WTC11 (cell line): ENCODE data around the gene SEMA3F. TPM values are rescaled to one million over a fixed set of nuclear protein-coding genes. Genes with fewer than 3 reads are reported as not detected.

ENCODE experiments used
- ATAC-seq: fragments of 200-7000 bp; cut with Tn5 transposase; 2 replicates; pipeline ENCODE4 v1.10.0; 2021; ENCODE audit warnings: mild to moderate bottlenecking, moderate library complexity
- CTCF ChIA-PET: fragments of 300-600 bp; sonication (Branson Sonifier 250); formaldehyde crosslinking; loops from one replicate; lab custom pipeline; 2021; ENCODE audit warnings: antibody characterized with exemption; lab: Charles Lee
- POLR2A ChIA-PET: fragments of 350-600 bp; sonication (Branson Sonifier 250); formaldehyde crosslinking; loops from one replicate; lab custom pipeline; 2021; ENCODE audit warnings: antibody characterized with exemption; lab: Charles Lee
- DNase-seq: peaks from one replicate; pipeline ENCODE4 v3.0.0; 2021; ENCODE audit warnings: low spot score
- H3K27ac Mint-ChIP-seq: 2 replicates; pipeline ENCODE4 v1.8.0; 2021; ENCODE audit warnings: mixed read lengths
- H3K27me3 Mint-ChIP-seq: 2 replicates; pipeline ENCODE4 v1.8.0; 2021; ENCODE audit warnings: low read depth, mild to moderate bottlenecking, moderate library complexity, mixed read lengths
- H3K36me3 Mint-ChIP-seq: 2 replicates; pipeline ENCODE4 v1.8.0; 2021; ENCODE audit warnings: mixed read lengths
- H3K4me1 Mint-ChIP-seq: 2 replicates; pipeline ENCODE4 v1.8.0; 2022; ENCODE audit warnings: mixed read lengths
- H3K4me3 Mint-ChIP-seq: 2 replicates; pipeline ENCODE4 v1.8.0; 2021; ENCODE audit warnings: mild to moderate bottlenecking, moderate library complexity, mixed read lengths
- H3K9me3 Mint-ChIP-seq: 2 replicates; pipeline ENCODE4 v1.8.0; 2021; ENCODE audit warnings: mixed read lengths
- FOXK1 ChIP-seq: sonication (generic); formaldehyde crosslinking; IDR thresholded peaks from 2 replicates; pipeline ENCODE4 v1.8.0; 2022; ENCODE audit warnings: mild to moderate bottlenecking, moderate library complexity, missing genetic modification reagents
- FOXP4 ChIP-seq: sonication (generic); formaldehyde crosslinking; IDR thresholded peaks from 2 replicates; pipeline ENCODE4 v1.8.0; 2022; ENCODE audit warnings: mild to moderate bottlenecking, missing genetic modification reagents
- GTF2I ChIP-seq: fragments of 250-450 bp; sonication (Bioruptor Pico); conservative IDR thresholded peaks from 2 replicates; pipeline ENCODE4 v1.4.0; 2021; ENCODE audit warnings: mild to moderate bottlenecking
- IRF2 ChIP-seq: sonication (generic); formaldehyde crosslinking; IDR thresholded peaks from 2 replicates; pipeline ENCODE4 v1.8.0; 2022; ENCODE audit warnings: low read depth, missing genetic modification reagents, borderline replicate concordance
- NFYB ChIP-seq: sonication (generic); formaldehyde crosslinking; conservative IDR thresholded peaks from 2 replicates; pipeline ENCODE4 v1.8.0; 2022; ENCODE audit warnings: low read depth, missing genetic modification reagents
- NR1H2 ChIP-seq: sonication (generic); formaldehyde crosslinking; IDR thresholded peaks from 2 replicates; pipeline ENCODE4 v1.9.0; 2021; ENCODE audit warnings: mild to moderate bottlenecking, moderate library complexity, missing genetic modification reagents
- NR2C2 ChIP-seq: sonication (generic); formaldehyde crosslinking; IDR thresholded peaks from 2 replicates; pipeline ENCODE4 v1.8.0; 2022; ENCODE audit warnings: mild to moderate bottlenecking, missing genetic modification reagents
- OVOL2 ChIP-seq: fragments of 250-450 bp; sonication (Bioruptor Pico); IDR thresholded peaks from 2 replicates; pipeline ENCODE4 v1.9.0; 2021; ENCODE audit warnings: mild to moderate bottlenecking, borderline replicate concordance
- PRRX2 ChIP-seq: fragments of 250-450 bp; sonication (Bioruptor Pico); IDR thresholded peaks from 2 replicates; pipeline ENCODE4 v1.8.0; 2021; ENCODE audit warnings: mild to moderate bottlenecking
- RELA ChIP-seq: sonication (generic); formaldehyde crosslinking; IDR thresholded peaks from 2 replicates; pipeline ENCODE4 v1.8.1; 2022; ENCODE audit warnings: missing genetic modification reagents, mild to moderate bottlenecking, borderline replicate concordance
- RORB ChIP-seq: fragments of 250-450 bp; sonication (Bioruptor Pico); IDR thresholded peaks from 2 replicates; pipeline ENCODE4 v1.9.0; 2021; ENCODE audit warnings: mild to moderate bottlenecking
- TP53 ChIP-seq: sonication (generic); formaldehyde crosslinking; IDR thresholded peaks from 2 replicates; pipeline ENCODE4 v1.8.1; 2023; ENCODE audit warnings: mild to moderate bottlenecking, missing genetic modification reagents
- ZBTB43 ChIP-seq: sonication (generic); formaldehyde crosslinking; IDR thresholded peaks from 2 replicates; pipeline ENCODE4 v1.8.1; 2023; ENCODE audit warnings: mild to moderate bottlenecking, missing genetic modification reagents
- ZNF423 ChIP-seq: fragments of 250-450 bp; sonication (Bioruptor Pico); IDR thresholded peaks from 2 replicates; pipeline ENCODE4 v2.1.2; 2022; ENCODE audit warnings: mild to moderate bottlenecking, moderate library complexity
- ZNF671 ChIP-seq: fragments of 250-450 bp; sonication (Bioruptor Pico); IDR thresholded peaks from 2 replicates; pipeline ENCODE4 v1.8.0; 2021; ENCODE audit warnings: mild to moderate bottlenecking
- ZSCAN18 ChIP-seq: fragments of 250-450 bp; sonication (Bioruptor Pico); IDR thresholded peaks from 2 replicates; pipeline ENCODE4 v2.1.2; 2022; ENCODE audit warnings: mild to moderate bottlenecking, moderate library complexity
- total RNA-seq: library from RNA; stranded (reverse); gene quantifications from 3 replicates; pipeline ENCODE4 v1.2.3, GENCODE V29; 2021
- TF ChIP-seq, protein P1 (sequence below): fragments of 250-450 bp; sonication (Bioruptor Pico); IDR thresholded peaks from 2 replicates; pipeline ENCODE4 v1.9.0; 2021; ENCODE audit warnings: mild to moderate bottlenecking, borderline replicate concordance
- TF ChIP-seq, protein P2 (sequence below): sonication (generic); formaldehyde crosslinking; IDR thresholded peaks from 2 replicates; pipeline ENCODE4 v1.8.0; 2022; ENCODE audit warnings: mild to moderate bottlenecking, missing genetic modification reagents

Gene SEMA3F
- total RNA-seq, 1 experiment from 2014 or later = 49.0 TPM

GRCh38 chr3:50163572-50164455 lies 8.7 kb downstream of the SEMA3F start:
- peaks cover 55% of the 10 kb centered on the region for H3K4me1 Mint-ChIP-seq
- no peaks in the 10 kb centered on the region for H3K9me3 Mint-ChIP-seq
- no peak for ATAC-seq
- H3K4me3 Mint-ChIP-seq = no peak overlapping the region
- peaks cover 22% of the 10 kb centered on the region for H3K36me3 Mint-ChIP-seq
- POLR2A ChIA-PET = interaction anchor here (1.0 kb wide), 2 partner anchors 25 to 43 kb away, joined by 4 to 6 read pairs; no protein-coding TSS in a partner anchor
- DNase-seq = no peak
- TF ChIP-seq RORB (no peak), IRF2 (CRISPR knock-in tag) (no peak)
- H3K27ac Mint-ChIP-seq = no peak overlapping the region; the same call in 1 of the 2 replicates
- H3K27me3 Mint-ChIP-seq = no peaks in the 10 kb centered on the region
- CTCF ChIA-PET = interaction anchor here (0.9 to 2.6 kb wide), 6 partner anchors 25 to 101 kb away, joined by 4 to 9 read pairs (median 4); no protein-coding TSS in a partner anchor

DNA sequence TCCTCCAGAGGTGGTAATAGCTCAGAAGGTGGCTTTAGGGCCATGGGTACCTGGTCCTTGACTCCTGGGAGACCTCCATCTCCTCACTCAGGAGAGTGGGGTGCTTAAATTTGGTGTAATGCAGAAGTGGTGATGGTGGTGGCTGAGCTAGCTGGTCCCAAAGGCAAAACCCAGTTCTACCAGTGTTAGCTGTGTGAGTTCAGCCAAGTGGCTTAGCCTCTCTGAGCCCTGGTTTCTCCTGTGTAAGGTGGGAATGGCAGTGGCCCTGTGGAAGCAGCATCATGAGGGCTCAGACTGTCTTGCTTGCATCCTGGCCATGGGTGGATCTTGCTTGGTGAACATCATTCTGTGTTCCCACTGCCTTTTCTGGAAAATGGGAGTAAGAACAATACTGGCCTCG lies 9.4 kb downstream of the SEMA3F start:
- Mint-ChIP-seq H3K27ac (peak overlapping the region; percentile 71), H3K9me3 (no peaks in the 10 kb centered on the region), H3K4me1 (peaks cover 50% of the 10 kb centered on the region), H3K27me3 (no peaks in the 10 kb centered on the region), H3K36me3 (peaks cover 22% of the 10 kb centered on the region), H3K4me3 (no peak overlapping the region)
- DNase-seq (no peak), ATAC-seq (no peak)
- CTCF ChIA-PET = interaction anchor here (0.9 to 2.6 kb wide), 10 partner anchors 8 to 100 kb away, joined by 4 to 10 read pairs (median 4); no protein-coding TSS in a partner anchor
- POLR2A ChIA-PET = interaction anchor here (1.0 kb wide), 1 partner anchor 44 kb away, joined by 6 read pairs; no protein-coding TSS in a partner anchor
- TF ChIP-seq TP53 (CRISPR knock-in tag) = no peak
- no peak for TF ChIP-seq FOXK1 (CRISPR knock-in tag)
- TF ChIP-seq FOXP4 = no peak

GRCh38 chr3:50164984-50165909 lies 10.1 kb downstream of the SEMA3F start:
- no peak for DNase-seq
- H3K27me3 Mint-ChIP-seq = no peaks in the 10 kb centered on the region
- ChIA-PET POLR2A (no interaction called here), CTCF (interaction anchor here (0.6 to 2.6 kb wide), 19 partner anchors 9 to 102 kb away, joined by 3 to 14 read pairs (median 4); no protein-coding TSS in a partner anchor)
- H3K4me3 Mint-ChIP-seq = no peak overlapping the region
- TF ChIP-seq TP53 (CRISPR knock-in tag) (no peak), ZBTB43 (CRISPR knock-in tag) (no peak), NR2C2 (CRISPR knock-in tag) (no peak), ZNF671 (no peak), ZNF423 (CRISPR knock-in tag) (no peak), NR1H2 (no peak), RELA (no peak), OVOL2 (CRISPR knock-in tag) (no peak), NFYB (no peak), GTF2I (no peak), ZSCAN18 (CRISPR knock-in tag) (no peak), PRRX2 (CRISPR knock-in tag) (no peak)
- TF ChIP-seq, protein P1, sequence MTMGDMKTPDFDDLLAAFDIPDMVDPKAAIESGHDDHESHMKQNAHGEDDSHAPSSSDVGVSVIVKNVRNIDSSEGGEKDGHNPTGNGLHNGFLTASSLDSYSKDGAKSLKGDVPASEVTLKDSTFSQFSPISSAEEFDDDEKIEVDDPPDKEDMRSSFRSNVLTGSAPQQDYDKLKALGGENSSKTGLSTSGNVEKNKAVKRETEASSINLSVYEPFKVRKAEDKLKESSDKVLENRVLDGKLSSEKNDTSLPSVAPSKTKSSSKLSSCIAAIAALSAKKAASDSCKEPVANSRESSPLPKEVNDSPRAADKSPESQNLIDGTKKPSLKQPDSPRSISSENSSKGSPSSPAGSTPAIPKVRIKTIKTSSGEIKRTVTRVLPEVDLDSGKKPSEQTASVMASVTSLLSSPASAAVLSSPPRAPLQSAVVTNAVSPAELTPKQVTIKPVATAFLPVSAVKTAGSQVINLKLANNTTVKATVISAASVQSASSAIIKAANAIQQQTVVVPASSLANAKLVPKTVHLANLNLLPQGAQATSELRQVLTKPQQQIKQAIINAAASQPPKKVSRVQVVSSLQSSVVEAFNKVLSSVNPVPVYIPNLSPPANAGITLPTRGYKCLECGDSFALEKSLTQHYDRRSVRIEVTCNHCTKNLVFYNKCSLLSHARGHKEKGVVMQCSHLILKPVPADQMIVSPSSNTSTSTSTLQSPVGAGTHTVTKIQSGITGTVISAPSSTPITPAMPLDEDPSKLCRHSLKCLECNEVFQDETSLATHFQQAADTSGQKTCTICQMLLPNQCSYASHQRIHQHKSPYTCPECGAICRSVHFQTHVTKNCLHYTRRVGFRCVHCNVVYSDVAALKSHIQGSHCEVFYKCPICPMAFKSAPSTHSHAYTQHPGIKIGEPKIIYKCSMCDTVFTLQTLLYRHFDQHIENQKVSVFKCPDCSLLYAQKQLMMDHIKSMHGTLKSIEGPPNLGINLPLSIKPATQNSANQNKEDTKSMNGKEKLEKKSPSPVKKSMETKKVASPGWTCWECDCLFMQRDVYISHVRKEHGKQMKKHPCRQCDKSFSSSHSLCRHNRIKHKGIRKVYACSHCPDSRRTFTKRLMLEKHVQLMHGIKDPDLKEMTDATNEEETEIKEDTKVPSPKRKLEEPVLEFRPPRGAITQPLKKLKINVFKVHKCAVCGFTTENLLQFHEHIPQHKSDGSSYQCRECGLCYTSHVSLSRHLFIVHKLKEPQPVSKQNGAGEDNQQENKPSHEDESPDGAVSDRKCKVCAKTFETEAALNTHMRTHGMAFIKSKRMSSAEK (CRISPR knock-in tag) = no peak
- TF ChIP-seq, protein P2, sequence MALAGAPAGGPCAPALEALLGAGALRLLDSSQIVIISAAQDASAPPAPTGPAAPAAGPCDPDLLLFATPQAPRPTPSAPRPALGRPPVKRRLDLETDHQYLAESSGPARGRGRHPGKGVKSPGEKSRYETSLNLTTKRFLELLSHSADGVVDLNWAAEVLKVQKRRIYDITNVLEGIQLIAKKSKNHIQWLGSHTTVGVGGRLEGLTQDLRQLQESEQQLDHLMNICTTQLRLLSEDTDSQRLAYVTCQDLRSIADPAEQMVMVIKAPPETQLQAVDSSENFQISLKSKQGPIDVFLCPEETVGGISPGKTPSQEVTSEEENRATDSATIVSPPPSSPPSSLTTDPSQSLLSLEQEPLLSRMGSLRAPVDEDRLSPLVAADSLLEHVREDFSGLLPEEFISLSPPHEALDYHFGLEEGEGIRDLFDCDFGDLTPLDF = no peak
- peak overlapping the region; percentile 71 for H3K27ac Mint-ChIP-seq
- ATAC-seq = peak; percentile 11
- peaks cover 14% of the 10 kb centered on the region for H3K36me3 Mint-ChIP-seq
- H3K4me1 Mint-ChIP-seq = peaks cover 48% of the 10 kb centered on the region
- H3K9me3 Mint-ChIP-seq = no peaks in the 10 kb centered on the region
